SK-MEL-5 (cell line): ENCODE data around the gene PRELP. TPM values are rescaled to one million over a fixed set of nuclear protein-coding genes. Genes with fewer than 3 reads are reported as not detected.
A peak's percentile ranks its signal among the peaks of the same experiment; 100 is the strongest.
"Not testable (repeated sequence)": the region's sequence is repeated elsewhere in the genome, so short reads cannot be mapped to it uniquely, and the experiment has no call there.

Experiments used
- DNase-seq: peaks from one replicate; pipeline ENCODE4 v3.0.0-alpha.2; 2016; ENCODE audit warnings: low read depth, low spot score
- in situ Hi-C: cut with HindIII; loops from 2 replicates; pipeline ENCODE4 v1.10.0; 2016; ENCODE audit warnings: low sequenced_read_pairs, high pct_unique_total_duplicates, low pct_unique_long_range_greater_than_20kb
- polyA plus RNA-seq, 2 experiments: library from polyadenylated mRNA; depleted of rRNA; stranded (reverse); fragments of >200 nt; gene quantifications; 2 replicates each; pipeline ENCODE4 v1.2.3, GENCODE V29; 2015
- total RNA-seq: library from RNA; depleted of rRNA; stranded (reverse); fragments of >200 nt; shearing (Covaris generic); gene quantifications from 2 replicates; pipeline ENCODE4 v1.2.3, GENCODE V29; 2014; rRNA removed

Gene PRELP
- total RNA-seq = 0.11 TPM in 1 of 2 replicates, not detected in the other
- polyA plus RNA-seq (2015; cell fraction: cytosol; rRNA removed) = 0.37 and 0.57 TPM in 2 replicates
- 0.04 and 0.23 TPM in 2 replicates for polyA plus RNA-seq (2015; cell fraction: nucleus; rRNA removed)

GRCh38 chr1:203475012-203475981 is at the start of gene PRELP:
TSS of gene PRELP (plus strand) at chr1:203475806. CDS start at chr1:203483185, 7,379 bp downstream.
- peak; percentile 63 for DNase-seq
- in situ Hi-C loops = no loop called here

GRCh38 chr1:203426366-203426765 is 49.2 kb upstream of the PRELP start:
- no peak for DNase-seq
- in situ Hi-C loops = no loop called here

GRCh38 chr1:203426870-203427269 is 48.7 kb upstream of the PRELP start:
- in situ Hi-C loops = no loop called here
- DNase-seq = no peak

GRCh38 chr1:203427451-203427850 is 48.2 kb upstream of the PRELP start:
- DNase-seq = no peak
- in situ Hi-C loops = no loop called here

GRCh38 chr1:203428981-203429599 is 46.5 kb upstream of the PRELP start:
- in situ Hi-C loops = no loop called here
- no peak for DNase-seq

GRCh38 chr1:203435615-203436014 is 40.0 kb upstream of the PRELP start:
- DNase-seq = no peak
- in situ Hi-C loops = no loop called here

- no peak for DNase-seq
- in situ Hi-C loops = no loop called here
Observed at GRCh38 chr1:203437696-203438315, 37.8 kb upstream of the PRELP start.

- no peak for DNase-seq
- in situ Hi-C loops = no loop called here
Observed at GRCh38 chr1:203439131-203439730, 36.4 kb upstream of the PRELP start.

GRCh38 chr1:203440771-203441170 is 34.8 kb upstream of the PRELP start:
- in situ Hi-C loops = no loop called here
- peak; percentile 63 for DNase-seq

GRCh38 chr1:203441766-203442165 is 33.8 kb upstream of the PRELP start:
- in situ Hi-C loops = no loop called here
- no peak for DNase-seq

- no peak for DNase-seq
- in situ Hi-C loops = no loop called here
Observed at GRCh38 chr1:203442821-203443220, 32.8 kb upstream of the PRELP start.

GRCh38 chr1:203443296-203443695 is 32.3 kb upstream of the PRELP start:
- in situ Hi-C loops = no loop called here
- DNase-seq = no peak

GRCh38 chr1:203444171-203444576 is 31.4 kb upstream of the PRELP start:
- in situ Hi-C loops = no loop called here
- DNase-seq = no peak

- no peak for DNase-seq
- in situ Hi-C loops = no loop called here
Observed at GRCh38 chr1:203447151-203447550, 28.5 kb upstream of the PRELP start.

- in situ Hi-C loops, DNase-seq: not testable (repeated sequence)
Observed at GRCh38 chr1:203447598-203447997, 28.0 kb upstream of the PRELP start.

- in situ Hi-C loops = no loop called here
- no peak for DNase-seq
Observed at GRCh38 chr1:203448521-203449061, 27.0 kb upstream of the PRELP start.

GRCh38 chr1:203450001-203450400 is 25.6 kb upstream of the PRELP start:
- in situ Hi-C loops = no loop called here

More at GRCh38 chr1:203450001-203450400, 25.6 kb upstream of the PRELP start:
- no peak for DNase-seq
